Loucy (cell line): ENCODE measurements around the gene MMP24.

Experiments
- CTCF ChIP-seq: fragments of 200-600 bp; sonication (generic); conservative IDR thresholded peaks from 2 replicates; pipeline ENCODE4 v1.5.1; 2014; ENCODE audit warnings: mild to moderate bottlenecking, antibody characterized with exemption, low read length
- EZH2phosphoT487 ChIP-seq: fragments of 200-600 bp; IDR thresholded peaks from 2 replicates; pipeline ENCODE4 v1.6.1; 2018; ENCODE audit warnings: antibody characterized with exemption, mild to moderate bottlenecking, moderate library complexity, borderline replicate concordance

GRCh38 chr20:35285806-35286076 is 59.3 kb downstream of the MMP24 start:
- TF ChIP-seq CTCF (no peak), EZH2phosphoT487 (no peak)
